HEK293 (cell line): Measurements from ENCODE around the gene VRK1.

Experiments used
- CTCF ChIA-PET: fragments of 350-600 bp; formaldehyde crosslinking; extraction: SDS; loops from one replicate; lab custom pipeline; 2021; ENCODE audit warnings: antibody characterized with exemption; lab: Yijun Ruan, JAX
- POLR2A ChIA-PET: fragments of 300-600 bp; formaldehyde crosslinking; extraction: SDS; loops from one replicate; lab custom pipeline; 2020; ENCODE audit warnings: antibody characterized with exemption, inconsistent platforms; lab: Yijun Ruan, JAX
- H3K27ac ChIP-seq: fragments of 200-500 bp; sonication (Bioruptor generic); 2 replicates; pipeline ENCODE4 v1.5.1; 2014; ENCODE audit warnings: low read depth, low read length, control low read depth, inconsistent platforms; ENCODE audit errors: extremely low read depth
- H3K36me3 ChIP-seq, 2 experiments: fragments of 200-500 bp in 1 of 2; sonication (Bioruptor generic) in 1 of 2; 1 replicate in 1 of 2; 2 replicates in 1 of 2; pipeline ENCODE4 v1.5.1; 2014 to 2017; ENCODE audit warnings: inconsistent platforms in 2 of 2, low read length in 2 of 2; ENCODE audit not compliant: control insufficient read depth in 2 of 2, insufficient read depth in 1 of 2
- H3K4me1 ChIP-seq: fragments of 200-500 bp; sonication (Bioruptor generic); 2 replicates; pipeline ENCODE4 v1.5.1; 2014; ENCODE audit warnings: mild to moderate bottlenecking, low read length, inconsistent platforms; ENCODE audit not compliant: control insufficient read depth, insufficient read depth
- H3K4me3 ChIP-seq: 2 replicates; pipeline ENCODE4 v1.5.1; 2011; ENCODE audit warnings: low read depth, mild to moderate bottlenecking, control low read depth, low read length, moderate library complexity
- H3K9me3 ChIP-seq: fragments of 200-500 bp; sonication (Bioruptor generic); 2 replicates; pipeline ENCODE4 v1.5.1; 2014; ENCODE audit warnings: low read depth, low read length, inconsistent platforms; ENCODE audit not compliant: control insufficient read depth, insufficient read depth
- BCL11A ChIP-seq: fragments of 450-650 bp; formaldehyde crosslinking; IDR thresholded peaks from 2 replicates; pipeline ENCODE4 v1.5.1; 2016; ENCODE audit warnings: low read depth, missing biosample characterization, missing genetic modification characterization
- EGR2 ChIP-seq: fragments of 450-650 bp; formaldehyde crosslinking; IDR thresholded peaks from 2 replicates; pipeline ENCODE4 v1.5.1; 2016; ENCODE audit warnings: low read depth, missing biosample characterization, missing genetic modification characterization
- REPIN1 ChIP-seq: fragments of 450-650 bp; formaldehyde crosslinking; IDR thresholded peaks from 2 replicates; pipeline ENCODE4 v1.5.1; 2017; ENCODE audit warnings: missing biosample characterization, missing genetic modification characterization, low read depth
- SP3 ChIP-seq: fragments of 450-650 bp; formaldehyde crosslinking; IDR thresholded peaks from 2 replicates; pipeline ENCODE4 v1.5.1; 2016; ENCODE audit warnings: missing biosample characterization, missing genetic modification characterization
- ZBTB8A ChIP-seq: fragments of 450-650 bp; formaldehyde crosslinking; IDR thresholded peaks from 2 replicates; pipeline ENCODE4 v1.5.1; 2016; ENCODE audit warnings: missing biosample characterization, missing genetic modification characterization
- ZNF335 ChIP-seq: fragments of 450-650 bp; formaldehyde crosslinking; conservative IDR thresholded peaks from 2 replicates; pipeline ENCODE4 v1.5.1; 2016; ENCODE audit warnings: missing biosample characterization, missing genetic modification characterization
- ZNF341 ChIP-seq: fragments of 450-650 bp; formaldehyde crosslinking; IDR thresholded peaks from 2 replicates; pipeline ENCODE4; 2016; ENCODE audit warnings: low read depth, missing biosample characterization, missing genetic modification characterization
- ZNF366 ChIP-seq: fragments of 450-650 bp; formaldehyde crosslinking; conservative IDR thresholded peaks from 2 replicates; pipeline ENCODE4 v1.5.1; 2016; ENCODE audit warnings: missing biosample characterization, missing genetic modification characterization
- ZNF37A ChIP-seq: fragments of 450-650 bp; IDR thresholded peaks from 2 replicates; pipeline ENCODE4 v1.5.1; 2018; ENCODE audit warnings: missing biosample characterization, missing genetic modification characterization
- ZNF391 ChIP-seq: fragments of 450-650 bp; formaldehyde crosslinking; IDR thresholded peaks from 2 replicates; pipeline ENCODE4 v1.5.1; 2016; ENCODE audit warnings: low read depth, missing biosample characterization, missing genetic modification characterization, borderline replicate concordance
- ZNF48 ChIP-seq: fragments of 450-650 bp; formaldehyde crosslinking; IDR thresholded peaks from 2 replicates; pipeline ENCODE4 v1.5.1; 2016; ENCODE audit warnings: missing biosample characterization, missing genetic modification characterization
- ZNF521 ChIP-seq: fragments of 450-650 bp; formaldehyde crosslinking; IDR thresholded peaks from 2 replicates; pipeline ENCODE4 v1.5.1; 2017; ENCODE audit warnings: missing biosample characterization, mild to moderate bottlenecking, missing genetic modification characterization
- ZNF530 ChIP-seq: fragments of 450-650 bp; formaldehyde crosslinking; IDR thresholded peaks from 2 replicates; pipeline ENCODE4 v1.5.1; 2016; ENCODE audit warnings: low read depth, missing biosample characterization, missing genetic modification characterization
- ZNF621 ChIP-seq: fragments of 450-650 bp; formaldehyde crosslinking; IDR thresholded peaks from 2 replicates; pipeline ENCODE4 v1.5.1; 2017; ENCODE audit warnings: missing biosample characterization, missing genetic modification characterization
- ZNF624 ChIP-seq: fragments of 450-650 bp; formaldehyde crosslinking; IDR thresholded peaks from 2 replicates; pipeline ENCODE4 v1.5.1; 2017; ENCODE audit warnings: missing biosample characterization, missing genetic modification characterization
- TF ChIP-seq, protein P1 (sequence below): fragments of 450-650 bp; formaldehyde crosslinking; IDR thresholded peaks from 2 replicates; pipeline ENCODE4 v1.5.1; 2016; ENCODE audit warnings: missing biosample characterization, missing genetic modification characterization
- TF ChIP-seq, protein P2 (sequence below): fragments of 450-650 bp; formaldehyde crosslinking; IDR thresholded peaks from 2 replicates; pipeline ENCODE4 v1.5.1; 2016; ENCODE audit warnings: missing biosample characterization, missing genetic modification characterization
- TF ChIP-seq, protein P3 (sequence below): fragments of 450-650 bp; formaldehyde crosslinking; IDR thresholded peaks from 2 replicates; pipeline ENCODE4 v1.5.0; 2017; ENCODE audit warnings: missing biosample characterization, missing genetic modification characterization, borderline replicate concordance
- TF ChIP-seq, protein P4 (sequence below): fragments of 450-650 bp; formaldehyde crosslinking; IDR thresholded peaks from 2 replicates; pipeline ENCODE4 v1.5.1; 2016; ENCODE audit warnings: missing biosample characterization, missing genetic modification characterization
- TF ChIP-seq, protein P5 (sequence below): fragments of 450-650 bp; formaldehyde crosslinking; IDR thresholded peaks from 2 replicates; pipeline ENCODE4 v1.5.1; 2016; ENCODE audit warnings: missing biosample characterization, missing genetic modification characterization
- TF ChIP-seq, protein P6 (sequence below): fragments of 450-650 bp; formaldehyde crosslinking; IDR thresholded peaks from 2 replicates; pipeline ENCODE4 v1.5.1; 2017; ENCODE audit warnings: missing biosample characterization, missing genetic modification characterization

The VRK1 gene

DNA sequence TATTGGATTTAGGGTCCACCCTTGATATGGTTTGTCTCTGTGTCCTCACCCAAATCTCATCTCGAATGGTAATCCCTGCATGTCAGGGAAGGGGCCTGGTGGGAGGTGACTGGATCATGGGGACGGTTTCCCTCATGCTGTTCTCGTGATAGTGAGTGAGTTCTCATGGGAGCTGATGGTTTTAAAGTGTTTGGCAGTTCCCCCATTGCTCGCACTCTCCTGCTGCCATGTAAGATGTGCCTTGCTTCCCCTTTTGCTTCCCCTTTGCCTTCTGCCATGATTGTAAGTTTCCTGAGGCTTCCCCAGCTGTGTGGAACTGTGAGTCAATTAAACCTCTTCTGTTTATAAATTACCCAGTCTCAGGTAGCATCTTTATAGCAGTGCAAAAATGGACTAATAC lies 118.3 kb downstream of the VRK1 start (continued):
- TF ChIP-seq, protein P1, sequence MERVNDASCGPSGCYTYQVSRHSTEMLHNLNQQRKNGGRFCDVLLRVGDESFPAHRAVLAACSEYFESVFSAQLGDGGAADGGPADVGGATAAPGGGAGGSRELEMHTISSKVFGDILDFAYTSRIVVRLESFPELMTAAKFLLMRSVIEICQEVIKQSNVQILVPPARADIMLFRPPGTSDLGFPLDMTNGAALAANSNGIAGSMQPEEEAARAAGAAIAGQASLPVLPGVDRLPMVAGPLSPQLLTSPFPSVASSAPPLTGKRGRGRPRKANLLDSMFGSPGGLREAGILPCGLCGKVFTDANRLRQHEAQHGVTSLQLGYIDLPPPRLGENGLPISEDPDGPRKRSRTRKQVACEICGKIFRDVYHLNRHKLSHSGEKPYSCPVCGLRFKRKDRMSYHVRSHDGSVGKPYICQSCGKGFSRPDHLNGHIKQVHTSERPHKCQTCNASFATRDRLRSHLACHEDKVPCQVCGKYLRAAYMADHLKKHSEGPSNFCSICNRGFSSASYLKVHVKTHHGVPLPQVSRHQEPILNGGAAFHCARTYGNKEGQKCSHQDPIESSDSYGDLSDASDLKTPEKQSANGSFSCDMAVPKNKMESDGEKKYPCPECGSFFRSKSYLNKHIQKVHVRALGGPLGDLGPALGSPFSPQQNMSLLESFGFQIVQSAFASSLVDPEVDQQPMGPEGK (tag by site-specific recombination) = no peak
- TF ChIP-seq ZNF366 (no peak), ZNF521 (tag by site-specific recombination) (no peak)

DNA sequence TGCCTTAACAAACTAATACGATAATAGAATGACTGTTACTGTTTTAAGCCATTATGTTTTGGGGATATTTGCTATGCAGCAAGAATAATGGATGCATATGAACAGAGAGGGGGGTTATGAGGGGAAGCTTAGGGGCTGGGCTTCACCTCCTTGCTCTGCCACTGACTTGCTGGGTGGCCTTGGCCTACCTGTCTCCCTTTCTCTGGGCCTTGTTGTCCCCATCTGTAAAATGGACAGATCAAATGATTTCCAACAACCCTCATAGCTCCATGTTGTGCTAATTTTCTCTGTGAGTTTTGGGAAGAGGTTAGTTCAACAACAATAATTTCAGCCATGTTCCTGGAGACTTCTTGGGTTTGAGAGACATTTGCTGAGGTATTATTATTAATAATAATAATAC lies 119.6 kb downstream of the VRK1 start:
- TF ChIP-seq, protein P2, sequence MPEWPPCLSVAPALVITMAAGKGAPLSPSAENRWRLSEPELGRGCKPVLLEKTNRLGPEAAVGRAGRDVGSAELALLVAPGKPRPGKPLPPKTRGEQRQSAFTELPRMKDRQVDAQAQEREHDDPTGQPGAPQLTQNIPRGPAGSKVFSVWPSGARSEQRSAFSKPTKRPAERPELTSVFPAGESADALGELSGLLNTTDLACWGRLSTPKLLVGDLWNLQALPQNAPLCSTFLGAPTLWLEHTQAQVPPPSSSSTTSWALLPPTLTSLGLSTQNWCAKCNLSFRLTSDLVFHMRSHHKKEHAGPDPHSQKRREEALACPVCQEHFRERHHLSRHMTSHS (tag by site-specific recombination) = no peak
- TF ChIP-seq, protein P3, sequence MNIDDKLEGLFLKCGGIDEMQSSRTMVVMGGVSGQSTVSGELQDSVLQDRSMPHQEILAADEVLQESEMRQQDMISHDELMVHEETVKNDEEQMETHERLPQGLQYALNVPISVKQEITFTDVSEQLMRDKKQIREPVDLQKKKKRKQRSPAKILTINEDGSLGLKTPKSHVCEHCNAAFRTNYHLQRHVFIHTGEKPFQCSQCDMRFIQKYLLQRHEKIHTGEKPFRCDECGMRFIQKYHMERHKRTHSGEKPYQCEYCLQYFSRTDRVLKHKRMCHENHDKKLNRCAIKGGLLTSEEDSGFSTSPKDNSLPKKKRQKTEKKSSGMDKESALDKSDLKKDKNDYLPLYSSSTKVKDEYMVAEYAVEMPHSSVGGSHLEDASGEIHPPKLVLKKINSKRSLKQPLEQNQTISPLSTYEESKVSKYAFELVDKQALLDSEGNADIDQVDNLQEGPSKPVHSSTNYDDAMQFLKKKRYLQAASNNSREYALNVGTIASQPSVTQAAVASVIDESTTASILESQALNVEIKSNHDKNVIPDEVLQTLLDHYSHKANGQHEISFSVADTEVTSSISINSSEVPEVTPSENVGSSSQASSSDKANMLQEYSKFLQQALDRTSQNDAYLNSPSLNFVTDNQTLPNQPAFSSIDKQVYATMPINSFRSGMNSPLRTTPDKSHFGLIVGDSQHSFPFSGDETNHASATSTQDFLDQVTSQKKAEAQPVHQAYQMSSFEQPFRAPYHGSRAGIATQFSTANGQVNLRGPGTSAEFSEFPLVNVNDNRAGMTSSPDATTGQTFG = no peak
- TF ChIP-seq ZNF341 = no peak
- no peak for TF ChIP-seq ZNF530 (tag by site-specific recombination)
- TF ChIP-seq, all 188 proteins: peak for 0
- Histone ChIP-seq H3K4me3 (no peak overlapping the region), H3K4me1 (no peaks in the 10 kb centered on the region), H3K9me3 (no peaks in the 10 kb centered on the region), H3K36me3 (no peaks in the 10 kb centered on the region), H3K27ac (no peak overlapping the region)
- CTCF ChIA-PET = no interaction called here
- POLR2A ChIA-PET = no interaction called here

DNA sequence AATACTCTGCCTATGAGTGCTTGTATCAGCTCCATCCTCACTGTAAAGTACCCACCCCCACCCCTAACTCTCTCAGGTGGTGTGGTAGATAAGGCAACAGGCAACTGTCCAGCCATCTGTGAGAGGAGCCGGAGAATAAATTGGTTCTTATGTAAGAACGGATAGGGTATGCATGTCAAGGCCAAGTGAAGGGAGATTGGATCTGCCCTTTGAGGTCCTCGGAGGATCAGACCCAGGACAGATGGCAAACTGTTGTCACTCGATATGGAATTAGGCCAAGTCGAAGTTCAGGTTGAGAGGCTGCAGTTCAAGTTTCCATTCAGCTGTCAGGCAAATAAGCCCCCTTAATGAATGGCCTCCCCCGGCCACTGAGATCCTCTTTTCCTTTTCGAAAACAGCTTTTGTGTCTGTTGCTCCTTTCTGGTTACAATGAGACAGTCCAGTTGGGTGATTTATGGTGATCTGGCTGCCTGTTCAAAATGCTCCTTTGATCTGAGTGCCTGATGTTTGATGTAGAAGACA lies 120.3 kb downstream of the VRK1 start:
- H3K27ac ChIP-seq = no peak overlapping the region
- no peak overlapping the region for H3K4me3 ChIP-seq
- no peaks in the 10 kb centered on the region for H3K36me3 ChIP-seq
- H3K9me3 ChIP-seq = no peaks in the 10 kb centered on the region
- ChIA-PET POLR2A (no interaction called here), CTCF (no interaction called here)
- TF ChIP-seq SP3 (tag by site-specific recombination) = no peak
- TF ChIP-seq, all 188 proteins: peak for 0
- H3K4me1 ChIP-seq = no peaks in the 10 kb centered on the region

DNA sequence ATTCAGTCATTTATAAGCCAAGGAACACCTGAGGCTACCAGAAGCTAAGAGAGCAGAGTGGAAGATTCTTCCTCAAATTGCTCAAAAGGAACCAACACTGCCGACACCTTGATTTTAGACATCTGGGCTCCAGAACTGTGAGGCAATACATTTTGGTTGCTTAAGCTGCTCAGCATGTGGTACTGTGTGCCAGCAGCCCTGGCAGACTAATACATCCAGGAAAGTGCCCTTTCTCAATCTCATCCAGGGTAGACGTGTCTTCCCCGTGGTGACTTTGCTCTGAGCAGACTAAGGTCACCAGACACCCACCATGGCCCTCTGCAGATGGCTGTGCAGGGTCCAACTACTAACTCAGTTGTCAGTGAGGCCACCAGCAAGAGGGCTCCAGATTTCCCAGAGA lies 122.8 kb downstream of the VRK1 start:
- Histone ChIP-seq H3K4me1 (no peaks in the 10 kb centered on the region), H3K27ac (no peak overlapping the region), H3K9me3 (no peaks in the 10 kb centered on the region), H3K36me3 (no peaks in the 10 kb centered on the region), H3K4me3 (no peak overlapping the region)
- CTCF ChIA-PET = no interaction called here
- POLR2A ChIA-PET = no interaction called here
- TF ChIP-seq EGR2 (no peak), ZNF621 (tag by site-specific recombination) (no peak), BCL11A (tag by site-specific recombination) (no peak), ZNF335 (no peak), ZNF37A (tag by site-specific recombination) (no peak), ZNF391 (tag by site-specific recombination) (no peak), ZNF624 (tag by site-specific recombination) (no peak), REPIN1 (tag by site-specific recombination) (no peak), ZNF48 (tag by site-specific recombination) (no peak), ZBTB8A (tag by site-specific recombination) (no peak)
- TF ChIP-seq, protein P4, sequence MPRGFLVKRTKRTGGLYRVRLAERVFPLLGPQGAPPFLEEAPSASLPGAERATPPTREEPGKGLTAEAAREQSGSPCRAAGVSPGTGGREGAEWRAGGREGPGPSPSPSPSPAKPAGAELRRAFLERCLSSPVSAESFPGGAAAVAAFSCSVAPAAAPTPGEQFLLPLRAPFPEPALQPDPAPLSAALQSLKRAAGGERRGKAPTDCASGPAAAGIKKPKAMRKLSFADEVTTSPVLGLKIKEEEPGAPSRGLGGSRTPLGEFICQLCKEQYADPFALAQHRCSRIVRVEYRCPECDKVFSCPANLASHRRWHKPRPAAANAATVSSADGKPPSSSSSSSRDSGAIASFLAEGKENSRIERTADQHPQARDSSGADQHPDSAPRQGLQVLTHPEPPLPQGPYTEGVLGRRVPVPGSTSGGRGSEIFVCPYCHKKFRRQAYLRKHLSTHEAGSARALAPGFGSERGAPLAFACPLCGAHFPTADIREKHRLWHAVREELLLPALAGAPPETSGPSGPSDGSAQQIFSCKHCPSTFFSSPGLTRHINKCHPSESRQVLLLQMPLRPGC (tag by site-specific recombination) = no peak
- TF ChIP-seq, protein P5, sequence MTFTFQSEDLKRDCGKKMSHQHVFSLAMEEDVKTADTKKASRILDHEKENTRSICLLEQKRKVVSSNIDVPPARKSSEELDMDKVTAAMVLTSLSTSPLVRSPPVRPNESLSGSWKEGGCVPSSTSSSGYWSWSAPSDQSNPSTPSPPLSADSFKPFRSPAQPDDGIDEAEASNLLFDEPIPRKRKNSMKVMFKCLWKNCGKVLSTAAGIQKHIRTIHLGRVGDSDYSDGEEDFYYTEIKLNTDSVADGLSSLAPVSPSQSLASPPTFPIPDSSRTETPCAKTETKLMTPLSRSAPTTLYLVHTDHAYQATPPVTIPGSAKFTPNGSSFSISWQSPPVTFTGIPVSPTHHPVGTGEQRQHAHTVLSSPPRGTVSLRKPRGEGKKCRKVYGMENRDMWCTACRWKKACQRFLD = no peak
- TF ChIP-seq, protein P6, sequence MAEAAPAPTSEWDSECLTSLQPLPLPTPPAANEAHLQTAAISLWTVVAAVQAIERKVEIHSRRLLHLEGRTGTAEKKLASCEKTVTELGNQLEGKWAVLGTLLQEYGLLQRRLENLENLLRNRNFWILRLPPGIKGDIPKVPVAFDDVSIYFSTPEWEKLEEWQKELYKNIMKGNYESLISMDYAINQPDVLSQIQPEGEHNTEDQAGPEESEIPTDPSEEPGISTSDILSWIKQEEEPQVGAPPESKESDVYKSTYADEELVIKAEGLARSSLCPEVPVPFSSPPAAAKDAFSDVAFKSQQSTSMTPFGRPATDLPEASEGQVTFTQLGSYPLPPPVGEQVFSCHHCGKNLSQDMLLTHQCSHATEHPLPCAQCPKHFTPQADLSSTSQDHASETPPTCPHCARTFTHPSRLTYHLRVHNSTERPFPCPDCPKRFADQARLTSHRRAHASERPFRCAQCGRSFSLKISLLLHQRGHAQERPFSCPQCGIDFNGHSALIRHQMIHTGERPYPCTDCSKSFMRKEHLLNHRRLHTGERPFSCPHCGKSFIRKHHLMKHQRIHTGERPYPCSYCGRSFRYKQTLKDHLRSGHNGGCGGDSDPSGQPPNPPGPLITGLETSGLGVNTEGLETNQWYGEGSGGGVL (tag by site-specific recombination) = no peak
